Measurements from ENCODE around the gene TOP1. TPM values are rescaled to one million over a fixed set of nuclear protein-coding genes. Genes with fewer than 3 reads are reported as not detected.

Gene TOP1
- polyA plus RNA-seq, 3 donors: 6.9 to 11.5 (median 11.5) TPM

DNA sequence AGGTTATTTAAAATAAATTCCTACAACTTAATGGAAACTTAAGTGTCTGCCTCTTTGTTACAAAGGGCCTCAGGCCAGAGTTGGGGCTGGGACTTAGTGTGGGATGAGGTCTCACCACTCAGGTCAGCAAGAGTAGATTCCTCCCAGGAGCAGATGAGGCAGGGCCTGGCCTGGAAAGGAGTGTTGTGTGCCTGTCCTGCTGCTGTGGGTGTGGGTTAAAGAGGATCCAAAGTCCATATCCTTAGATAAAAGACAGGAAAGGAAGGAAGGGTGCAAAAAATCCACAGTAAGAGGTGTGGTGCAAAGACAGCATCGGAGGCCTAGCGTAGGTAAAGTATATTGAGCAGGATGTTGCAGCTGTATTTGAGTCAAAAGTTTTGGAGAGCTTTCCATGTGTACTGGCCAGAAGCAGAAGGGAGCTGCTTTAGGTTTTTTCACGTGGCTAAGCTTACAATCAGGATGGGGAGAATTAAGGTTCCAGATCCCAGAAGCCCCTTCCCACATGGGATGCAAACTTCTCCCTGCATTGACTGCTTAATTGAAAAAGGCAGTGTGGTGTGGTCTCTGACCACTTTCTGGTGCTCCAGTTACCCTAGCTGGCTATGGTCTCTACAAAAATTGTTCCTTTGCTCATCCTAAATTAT, 96.0 kb downstream of the TOP1 start:
- Histone ChIP-seq H3K27me3 (ENCODE audit: control insufficient read depth in 2 of 2, insufficient read depth in 2 of 2, low read length in 2 of 2) (no peaks in the 10 kb centered on the region), H3K27ac (ENCODE audit: low read depth in 1 of 2, low read length in 2 of 2) (peak overlapping the region in 1 of 2 donors; percentile 11), H3K36me3 (replicated peaks in 1 of 2; ENCODE audit: control insufficient read depth in 1 of 2, insufficient read depth in 2 of 2, low read length in 2 of 2) (peaks cover 65 to 75% of the 10 kb centered on the region in 2 donors), H3K9ac (ENCODE audit: insufficient read depth, low read length, poor library complexity, severe bottlenecking) (no peak overlapping the region), H4K20me1 (ENCODE audit: insufficient read depth, low read length) (no peaks in the 10 kb centered on the region), H3K4me2 (replicated peaks; ENCODE audit: extremely low read depth, low read length, poor library complexity, severe bottlenecking) (no peak overlapping the region), H3K4me1 (ENCODE audit: control insufficient read depth in 1 of 2, insufficient read depth in 2 of 2, low read length in 2 of 2) (no peaks in the 10 kb centered on the region), H3K79me2 (ENCODE audit: insufficient read depth, low read length) (no peaks in the 10 kb centered on the region), H3K9me3 (replicated peaks in 1 of 2; ENCODE audit: control insufficient read depth in 1 of 2, insufficient read depth in 1 of 2, low read length in 2 of 2) (no peaks in the 10 kb centered on the region), H2AFZ (ENCODE audit: insufficient read depth, low read depth, low read length, poor library complexity, severe bottlenecking) (no peak overlapping the region), H3K4me3 (replicated peaks in 1 of 3; ENCODE audit: low read depth in 2 of 3, low read length in 3 of 3) (no peak overlapping the region)
- Mint-ChIP-seq H3K36me3 (peaks cover 71 to 79% of the 10 kb centered on the region in 2 donors), H3K27ac (peak overlapping the region in 1 of 7 donors; percentile 33), H3K9me3 (peaks cover 0 to 5% (median 4%) of the 10 kb centered on the region in 7 donors), H3K27me3 (ENCODE audit: low read depth in 3 of 3) (no peaks in the 10 kb centered on the region), H3K4me1 (no peaks in the 10 kb centered on the region), H3K4me3 (no peak overlapping the region)
- TF ChIP-seq, protein P1, sequence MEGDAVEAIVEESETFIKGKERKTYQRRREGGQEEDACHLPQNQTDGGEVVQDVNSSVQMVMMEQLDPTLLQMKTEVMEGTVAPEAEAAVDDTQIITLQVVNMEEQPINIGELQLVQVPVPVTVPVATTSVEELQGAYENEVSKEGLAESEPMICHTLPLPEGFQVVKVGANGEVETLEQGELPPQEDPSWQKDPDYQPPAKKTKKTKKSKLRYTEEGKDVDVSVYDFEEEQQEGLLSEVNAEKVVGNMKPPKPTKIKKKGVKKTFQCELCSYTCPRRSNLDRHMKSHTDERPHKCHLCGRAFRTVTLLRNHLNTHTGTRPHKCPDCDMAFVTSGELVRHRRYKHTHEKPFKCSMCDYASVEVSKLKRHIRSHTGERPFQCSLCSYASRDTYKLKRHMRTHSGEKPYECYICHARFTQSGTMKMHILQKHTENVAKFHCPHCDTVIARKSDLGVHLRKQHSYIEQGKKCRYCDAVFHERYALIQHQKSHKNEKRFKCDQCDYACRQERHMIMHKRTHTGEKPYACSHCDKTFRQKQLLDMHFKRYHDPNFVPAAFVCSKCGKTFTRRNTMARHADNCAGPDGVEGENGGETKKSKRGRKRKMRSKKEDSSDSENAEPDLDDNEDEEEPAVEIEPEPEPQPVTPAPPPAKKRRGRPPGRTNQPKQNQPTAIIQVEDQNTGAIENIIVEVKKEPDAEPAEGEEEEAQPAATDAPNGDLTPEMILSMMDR (IDR thresholded peaks at IDR 0.05): no peak
- DNase-seq: no peak
- 100% methylated on average over 2 of the region's 3 CpGs for WGBS (ENCODE audit: insufficient coverage)
- intact Hi-C loops (cut with micrococcal nuclease): no loop called here

DNA sequence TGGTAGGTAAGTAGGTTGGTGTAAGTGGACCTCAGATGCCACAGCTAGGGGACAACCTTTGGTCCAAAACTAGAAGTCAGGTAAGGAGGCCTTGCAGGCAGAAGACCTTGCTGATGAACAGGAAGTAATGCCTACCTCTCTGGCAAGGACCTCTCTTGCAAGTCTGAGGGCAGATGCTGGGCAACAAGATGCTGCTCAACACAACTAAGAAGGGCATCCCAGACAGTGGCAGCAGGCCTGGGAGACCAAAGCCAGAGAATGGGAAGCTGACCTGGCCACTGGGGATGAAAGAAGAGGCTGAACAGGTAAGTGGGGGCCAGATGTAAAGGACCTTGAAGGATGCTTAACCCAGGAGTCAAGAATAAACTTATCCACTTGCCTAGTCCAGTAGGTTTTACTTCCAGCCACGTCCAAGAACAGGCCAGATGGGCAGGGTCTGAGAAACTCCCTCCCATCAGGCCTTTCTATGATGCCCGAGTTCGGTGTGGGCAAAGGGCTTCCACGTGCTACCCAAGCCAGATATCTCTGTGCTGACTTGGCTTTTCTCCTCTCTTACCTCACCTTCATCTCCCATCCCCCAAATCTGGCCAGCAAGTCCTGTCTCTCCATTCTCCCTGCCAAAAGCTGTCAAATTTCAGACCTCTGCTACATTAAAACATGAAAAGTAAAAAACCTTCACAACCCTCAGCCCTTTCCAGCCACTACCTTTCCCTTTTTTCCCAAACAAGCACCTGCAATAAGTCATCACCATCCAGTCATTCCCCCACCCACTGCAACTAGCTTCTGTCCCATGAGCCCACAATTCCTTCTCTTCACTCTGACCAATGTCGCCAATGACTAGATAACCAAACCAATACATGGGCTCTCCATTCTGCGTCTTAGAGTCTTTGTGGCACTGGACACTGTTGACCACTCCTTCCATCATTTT, 97.2 kb downstream of the TOP1 start:
- H3K9me3 ChIP-seq (replicated peaks in 1 of 2; ENCODE audit: control insufficient read depth in 1 of 2, insufficient read depth in 1 of 2, low read length in 2 of 2): no peaks in the 10 kb centered on the region
- Mint-ChIP-seq H3K27me3 (ENCODE audit: low read depth in 3 of 3) (no peaks in the 10 kb centered on the region), H3K36me3 (peaks cover 59 to 66% of the 10 kb centered on the region in 2 donors), H3K9me3 (peaks cover 0 to 5% (median 4%) of the 10 kb centered on the region in 7 donors), H3K4me1 (no peaks in the 10 kb centered on the region), H3K4me3 (no peak overlapping the region), H3K27ac (peak overlapping the region in 2 of 7 donors; percentile 2 to 37)
- no peaks in the 10 kb centered on the region for H3K27me3 ChIP-seq (ENCODE audit: control insufficient read depth in 2 of 2, insufficient read depth in 2 of 2, low read length in 2 of 2)
- peaks cover 54 to 63% of the 10 kb centered on the region in 2 donors for H3K36me3 ChIP-seq (replicated peaks in 1 of 2; ENCODE audit: control insufficient read depth in 1 of 2, insufficient read depth in 2 of 2, low read length in 2 of 2)
- DNase-seq: no peak
- H3K27ac ChIP-seq (ENCODE audit: low read depth in 1 of 2, low read length in 2 of 2): no peak overlapping the region
- TF ChIP-seq, protein P1 (IDR thresholded peaks at IDR 0.05): no peak
- intact Hi-C loops (cut with micrococcal nuclease): no loop called here
- no peak overlapping the region for H3K4me2 ChIP-seq (replicated peaks; ENCODE audit: extremely low read depth, low read length, poor library complexity, severe bottlenecking)
- H3K79me2 ChIP-seq (ENCODE audit: insufficient read depth, low read length): no peaks in the 10 kb centered on the region
- H3K9ac ChIP-seq (ENCODE audit: insufficient read depth, low read length, poor library complexity, severe bottlenecking): no peak overlapping the region
- H3K4me3 ChIP-seq (replicated peaks in 1 of 3; ENCODE audit: low read depth in 2 of 3, low read length in 3 of 3): no peak overlapping the region
- no peak overlapping the region for H2AFZ ChIP-seq (ENCODE audit: insufficient read depth, low read depth, low read length, poor library complexity, severe bottlenecking)
- H4K20me1 ChIP-seq (ENCODE audit: insufficient read depth, low read length): no peaks in the 10 kb centered on the region
- no peaks in the 10 kb centered on the region for H3K4me1 ChIP-seq (ENCODE audit: control insufficient read depth in 1 of 2, insufficient read depth in 2 of 2, low read length in 2 of 2)
- WGBS (ENCODE audit: insufficient coverage): 95% methylated on average over 6 of the region's 6 CpGs

All from CD14-positive monocyte (primary cell).